Mesendoderm (in vitro differentiated cells): Measurements from ENCODE around the gene PEMT.
"Not testable (repeated sequence)": the region's sequence is repeated elsewhere in the genome, so short reads cannot be mapped to it uniquely, and the experiment has no call there.

Source experiments
- DNase-seq: peaks from one replicate; pipeline ENCODE4 v3.0.0; 2013
- H2AK5ac ChIP-seq: 2 replicates; pipeline ENCODE4 v1.6.1; 2013; ENCODE audit warnings: low read length, inconsistent platforms
- H2BK120ac ChIP-seq: 2 replicates; pipeline ENCODE4 v1.6.1; 2013; ENCODE audit warnings: low read depth, mild to moderate bottlenecking, low read length, moderate library complexity, mixed read lengths
- H2BK15ac ChIP-seq: replicated peaks from 2 replicates; pipeline ENCODE4 v1.6.1; 2013; ENCODE audit warnings: low read depth, mild to moderate bottlenecking, moderate library complexity
- H2BK5ac ChIP-seq: 2 replicates; pipeline ENCODE4 v1.6.1; 2013; ENCODE audit warnings: low read length, inconsistent platforms
- H3K18ac ChIP-seq: 2 replicates; pipeline ENCODE4 v1.6.1; 2013; ENCODE audit warnings: mild to moderate bottlenecking, low read length, mixed read lengths
- H3K23ac ChIP-seq: one replicate; pipeline ENCODE4 v1.6.1; 2013; ENCODE audit warnings: low read length
- H3K27ac ChIP-seq: 2 replicates; pipeline ENCODE4 v1.5.1; 2013; ENCODE audit warnings: low read depth, mild to moderate bottlenecking, inconsistent platforms, low read length, moderate library complexity
- H3K27me3 ChIP-seq: 2 replicates; pipeline ENCODE4 v1.6.1; 2013; ENCODE audit warnings: low read length, control low read depth, mild to moderate bottlenecking, inconsistent platforms; ENCODE audit not compliant: insufficient read depth, poor library complexity
- H3K36me3 ChIP-seq: 2 replicates; pipeline ENCODE4 v1.6.1; 2013; ENCODE audit warnings: low read length, inconsistent platforms; ENCODE audit not compliant: control insufficient read depth, insufficient read depth
- H3K4ac ChIP-seq: one replicate; pipeline ENCODE4 v1.6.1; 2013; ENCODE audit warnings: low read depth, mild to moderate bottlenecking, low read length, moderate library complexity
- H3K4me1 ChIP-seq: 2 replicates; pipeline ENCODE4 v1.6.1; 2013; ENCODE audit warnings: low read depth, low read length, inconsistent platforms; ENCODE audit not compliant: control insufficient read depth
- H3K4me2 ChIP-seq: 2 replicates; pipeline ENCODE4 v1.6.1; 2013; ENCODE audit warnings: low read length
- H3K4me3 ChIP-seq: 2 replicates; pipeline ENCODE4 v1.5.1; 2013; ENCODE audit warnings: mild to moderate bottlenecking, low read length
- H3K56ac ChIP-seq: one replicate; pipeline ENCODE4 v1.6.1; 2013; ENCODE audit warnings: low read length
- H3K79me1 ChIP-seq: 2 replicates; pipeline ENCODE4 v1.6.1; 2013; ENCODE audit warnings: low read length, inconsistent platforms
- H3K79me2 ChIP-seq: 2 replicates; pipeline ENCODE4 v1.6.1; 2013; ENCODE audit warnings: mild to moderate bottlenecking, low read length; ENCODE audit not compliant: control insufficient read depth, insufficient read depth
- H3K9ac ChIP-seq: 2 replicates; pipeline ENCODE4 v1.6.1; 2013; ENCODE audit warnings: low read length, inconsistent platforms
- H4K5ac ChIP-seq: one replicate; pipeline ENCODE4 v1.6.1; 2013; ENCODE audit warnings: low read length
- H4K8ac ChIP-seq: one replicate; pipeline ENCODE4 v1.6.1; 2013; ENCODE audit warnings: low read depth, mild to moderate bottlenecking, control low read depth, low read length, moderate library complexity
- WGBS: extraction: QIAGEN DNeasy Blood & Tissue Kit; methylation state at CpG from one replicate; pipeline ENCODE4 v1.1.7; 2013; ENCODE audit warnings: low lambda C conversion rate, missing lambda C conversion rate; ENCODE audit not compliant: insufficient coverage; ENCODE audit errors: extremely low coverage; 5-methylcytosine and 5-hydroxymethylcytosine counted together

The PEMT gene

DNA sequence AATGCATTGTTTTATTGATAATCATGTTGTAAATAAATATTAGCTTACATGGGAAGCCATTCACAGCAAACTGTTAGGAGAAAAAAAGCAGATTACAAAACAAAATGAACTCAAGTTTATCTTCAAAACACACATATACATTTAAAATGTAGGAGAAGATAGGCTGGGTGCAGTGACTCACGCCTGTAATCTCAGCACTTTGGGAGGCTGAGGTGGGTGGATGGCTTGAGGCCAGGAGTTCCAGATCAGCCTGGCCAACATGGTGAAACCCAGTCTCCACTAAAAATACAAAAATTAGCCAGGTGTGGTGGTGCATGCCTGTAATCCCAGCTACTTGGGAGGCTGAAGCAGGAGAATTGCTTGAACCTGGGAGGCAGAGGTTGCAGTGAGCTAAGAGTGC, 125.6 kb downstream of the PEMT start:
- not testable (repeated sequence) for H3K36me3 ChIP-seq, H3K4me3 ChIP-seq, H3K56ac ChIP-seq, H3K4me1 ChIP-seq, H3K4ac ChIP-seq, H2AK5ac ChIP-seq, H2BK5ac ChIP-seq, H2BK15ac ChIP-seq, H3K9ac ChIP-seq, DNase-seq, H3K27ac ChIP-seq, H3K27me3 ChIP-seq, H3K18ac ChIP-seq, H3K23ac ChIP-seq, H3K4me2 ChIP-seq, H4K8ac ChIP-seq, H3K79me1 ChIP-seq, H2BK120ac ChIP-seq, H3K79me2 ChIP-seq, H4K5ac ChIP-seq
- WGBS: no CpG with 5 or more reads among the region's 1 CpG

DNA sequence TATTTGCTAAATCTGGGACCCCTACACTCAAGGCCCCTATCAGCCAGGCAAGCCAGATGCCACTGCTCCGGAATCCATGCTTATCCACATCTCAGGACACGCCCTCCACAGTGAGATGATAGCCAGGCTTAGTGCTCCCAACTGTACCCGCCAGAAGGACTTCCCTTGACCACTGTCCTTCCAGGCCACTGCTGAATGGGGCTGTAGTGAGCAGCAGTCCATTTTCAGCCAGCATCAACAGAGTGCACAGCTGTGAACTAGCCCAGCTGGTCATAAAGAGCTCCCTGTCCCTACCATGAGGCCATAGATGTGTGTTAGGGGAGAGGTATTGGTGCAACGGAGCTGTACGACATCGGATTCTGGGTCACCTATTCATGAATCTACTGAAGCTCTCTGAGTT, 127.7 kb downstream of the PEMT start:
- Histone ChIP-seq H3K79me2 (no peaks in the 10 kb centered on the region), H3K36me3 (no peaks in the 10 kb centered on the region), H3K4ac (no peak overlapping the region), H3K23ac (no peak overlapping the region), H2BK15ac (no peak overlapping the region), H2AK5ac (no peak overlapping the region), H3K4me1 (no peaks in the 10 kb centered on the region), H3K4me2 (no peak overlapping the region), H2BK5ac (no peak overlapping the region), H3K27ac (no peak overlapping the region), H3K27me3 (no peaks in the 10 kb centered on the region), H3K56ac (no peak overlapping the region), H3K4me3 (no peak overlapping the region), H3K18ac (no peak overlapping the region), H3K9ac (no peak overlapping the region), H2BK120ac (no peak overlapping the region), H3K79me1 (no peaks in the 10 kb centered on the region), H4K8ac (no peak overlapping the region), H4K5ac (no peak overlapping the region)
- WGBS: no CpG with 5 or more reads among the region's 6 CpGs
- DNase-seq: no peak

DNA sequence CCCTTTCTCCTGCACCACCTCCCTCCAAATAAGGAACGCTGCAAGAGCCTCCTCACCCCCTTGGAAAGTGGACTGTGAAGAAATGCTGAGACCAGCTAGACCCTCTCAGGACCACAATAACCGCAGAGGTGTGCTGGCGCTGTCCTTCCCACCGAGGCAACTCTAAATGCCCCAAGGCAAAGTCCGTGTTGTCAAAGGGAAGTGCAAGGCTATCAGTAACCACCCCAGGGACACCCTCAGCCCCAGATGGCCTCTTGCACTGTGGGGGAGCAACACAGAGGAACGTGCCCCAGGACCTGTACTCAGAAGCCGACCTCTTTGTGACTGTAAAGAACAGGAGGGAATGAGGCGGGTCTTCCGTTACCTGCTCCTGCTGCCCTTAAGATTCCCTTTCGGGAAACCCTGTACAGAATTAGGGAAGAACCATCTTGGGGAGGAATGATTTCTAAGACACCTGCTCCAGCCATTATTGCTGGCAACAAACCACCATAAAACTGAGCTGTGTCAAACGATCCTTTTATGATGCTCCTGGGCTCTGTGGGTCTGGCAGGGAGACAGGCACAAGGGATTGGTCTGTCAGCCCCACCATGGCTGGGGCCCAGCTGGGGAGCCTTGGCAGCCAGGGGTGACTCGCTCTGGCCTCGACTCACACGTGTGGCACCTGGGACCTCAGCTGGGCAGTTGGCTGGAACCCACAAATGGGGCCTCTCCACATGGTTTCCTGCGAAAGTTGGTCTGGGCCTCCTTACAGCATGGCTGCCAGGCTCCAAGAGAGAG, 129.3 kb downstream of the PEMT start:
- no peaks in the 10 kb centered on the region for H3K36me3 ChIP-seq
- no peak overlapping the region for H2AK5ac ChIP-seq
- no peak overlapping the region for H2BK5ac ChIP-seq
- WGBS: no CpG with 5 or more reads among the region's 15 CpGs
- H3K79me1 ChIP-seq: no peaks in the 10 kb centered on the region
- H3K27ac ChIP-seq: no peak overlapping the region
- H3K27me3 ChIP-seq: no peaks in the 10 kb centered on the region
- no peak overlapping the region for H4K5ac ChIP-seq
- H3K23ac ChIP-seq: no peak overlapping the region
- no peak overlapping the region for H3K4ac ChIP-seq
- H3K4me3 ChIP-seq: no peak overlapping the region
- no peak overlapping the region for H3K9ac ChIP-seq
- H4K8ac ChIP-seq: no peak overlapping the region
- H3K56ac ChIP-seq: no peak overlapping the region
- no peak overlapping the region for H3K4me2 ChIP-seq
- no peaks in the 10 kb centered on the region for H3K79me2 ChIP-seq
- DNase-seq: no peak
- no peak overlapping the region for H2BK120ac ChIP-seq
- no peaks in the 10 kb centered on the region for H3K4me1 ChIP-seq
- no peak overlapping the region for H3K18ac ChIP-seq
- H2BK15ac ChIP-seq: no peak overlapping the region

DNA sequence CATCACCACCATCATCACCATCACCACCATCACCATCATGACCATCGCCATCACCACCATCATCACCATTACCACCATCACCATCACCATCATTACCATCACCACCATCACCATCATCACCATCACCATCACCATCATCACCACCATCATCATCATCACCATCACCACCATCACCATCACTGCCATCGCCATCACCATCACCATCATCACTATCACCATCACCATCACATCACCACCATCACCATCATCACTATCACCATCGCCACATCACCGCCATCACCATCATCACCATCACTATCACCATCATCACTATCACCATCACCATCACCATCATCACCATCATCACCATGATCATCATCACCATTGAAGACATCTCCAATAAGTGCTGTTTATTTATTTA, 131.5 kb downstream of the PEMT start:
- H2AK5ac ChIP-seq: no peak overlapping the region
- H3K79me1 ChIP-seq: no peaks in the 10 kb centered on the region

DNA sequence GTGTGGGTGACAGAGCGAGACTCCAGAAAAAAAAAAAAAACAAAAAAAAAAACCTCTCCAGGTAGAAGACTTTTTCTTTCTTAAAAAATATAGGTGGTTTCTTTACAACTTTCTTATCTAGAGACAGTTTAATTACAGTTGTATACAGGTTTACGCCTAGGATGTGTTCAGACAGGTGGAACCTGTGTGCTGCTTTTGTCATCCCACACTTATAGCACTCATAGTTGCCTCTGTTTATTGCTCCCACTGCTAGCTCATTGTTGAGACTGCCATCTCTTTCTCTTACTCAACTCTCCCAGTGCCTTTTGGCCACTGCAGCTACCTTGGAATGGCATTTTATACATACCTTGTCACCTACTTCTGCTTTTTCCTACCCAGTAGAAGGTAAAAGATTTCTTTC, 133.8 kb downstream of the PEMT start:
- H3K79me2 ChIP-seq: no peaks in the 10 kb centered on the region
- H3K18ac ChIP-seq: no peak overlapping the region
- WGBS: no CpG with 5 or more reads among the region's 2 CpGs
- H3K4ac ChIP-seq: no peak overlapping the region
- no peak overlapping the region for H2AK5ac ChIP-seq
- H3K4me1 ChIP-seq: no peaks in the 10 kb centered on the region
- no peak overlapping the region for H4K5ac ChIP-seq
- no peak overlapping the region for H3K56ac ChIP-seq
- H3K9ac ChIP-seq: no peak overlapping the region
- no peak overlapping the region for H3K23ac ChIP-seq
- H3K36me3 ChIP-seq: no peaks in the 10 kb centered on the region
- no peak overlapping the region for H2BK120ac ChIP-seq
- no peak overlapping the region for H4K8ac ChIP-seq
- H3K27ac ChIP-seq: no peak overlapping the region
- no peaks in the 10 kb centered on the region for H3K79me1 ChIP-seq
- no peak for DNase-seq
- no peak overlapping the region for H3K4me2 ChIP-seq
- no peak overlapping the region for H2BK15ac ChIP-seq
- H3K4me3 ChIP-seq: no peak overlapping the region
- H2BK5ac ChIP-seq: no peak overlapping the region
- no peaks in the 10 kb centered on the region for H3K27me3 ChIP-seq

More for the DNA sequence above, 131.5 kb downstream of the PEMT start:
- no peaks in the 10 kb centered on the region for H3K36me3 ChIP-seq
- H3K56ac ChIP-seq: no peak overlapping the region
- H2BK120ac ChIP-seq: no peak overlapping the region
- no peak overlapping the region for H3K23ac ChIP-seq
- no peak overlapping the region for H3K4ac ChIP-seq
- H3K27ac ChIP-seq: no peak overlapping the region
- no peak overlapping the region for H3K4me2 ChIP-seq
- no peaks in the 10 kb centered on the region for H3K4me1 ChIP-seq
- no peaks in the 10 kb centered on the region for H3K79me2 ChIP-seq
- no peak overlapping the region for H3K9ac ChIP-seq
- H2BK5ac ChIP-seq: no peak overlapping the region
- no peak overlapping the region for H4K8ac ChIP-seq
- no peak overlapping the region for H3K18ac ChIP-seq
- no peak for DNase-seq
- WGBS: no CpG with 5 or more reads among the region's 4 CpGs
- H4K5ac ChIP-seq: no peak overlapping the region
- no peak overlapping the region for H2BK15ac ChIP-seq
- no peaks in the 10 kb centered on the region for H3K27me3 ChIP-seq
- H3K4me3 ChIP-seq: no peak overlapping the region

DNA sequence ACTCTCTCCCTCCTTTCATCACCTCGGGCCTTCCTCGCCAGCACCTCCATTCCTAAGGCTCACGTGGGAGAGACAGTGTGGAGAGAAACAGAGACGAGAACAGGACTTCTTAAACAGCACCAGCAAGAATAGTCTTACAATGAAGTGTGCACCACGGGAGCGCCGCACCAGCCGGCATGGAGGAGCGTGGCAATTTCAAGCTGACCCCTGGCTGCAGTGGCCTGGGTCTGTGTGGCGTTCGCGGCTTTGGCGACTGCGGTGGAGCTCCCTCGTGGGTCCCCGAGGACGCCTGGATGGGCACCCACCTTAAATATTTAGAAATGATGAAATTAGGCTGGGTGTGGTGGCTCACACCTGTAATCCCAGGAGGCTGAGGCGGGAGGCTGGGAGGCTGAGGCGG, 135.3 kb downstream of the PEMT start:
- Histone ChIP-seq H3K27me3 (no peaks in the 10 kb centered on the region), H3K79me1 (no peaks in the 10 kb centered on the region), H3K18ac (no peak overlapping the region), H3K23ac (no peak overlapping the region), H2AK5ac (no peak overlapping the region), H3K56ac (no peak overlapping the region), H3K4me1 (no peaks in the 10 kb centered on the region), H4K8ac (no peak overlapping the region), H3K36me3 (no peaks in the 10 kb centered on the region), H3K79me2 (no peaks in the 10 kb centered on the region), H3K9ac (no peak overlapping the region), H2BK5ac (no peak overlapping the region), H3K4me3 (no peak overlapping the region), H4K5ac (no peak overlapping the region), H2BK120ac (no peak overlapping the region), H3K4ac (no peak overlapping the region), H3K4me2 (no peak overlapping the region), H3K27ac (no peak overlapping the region), H2BK15ac (no peak overlapping the region)
- WGBS: no CpG with 5 or more reads among the region's 19 CpGs
- DNase-seq: no peak
